Sigmoid colon (tissue), 3 donors: Measurements from ENCODE around the gene ZNF93.

Source experiments
- POLR2A ChIP-seq, 2 donors: fragments of 450-650 bp; IDR thresholded peaks; one replicate each; pipeline ENCODE4 v1.6.1; 2016; ENCODE audit warnings: antibody characterized with exemption in 2 of 2, mild to moderate bottlenecking in 2 of 2, moderate library complexity in 2 of 2
- TF ChIP-seq, protein P1 (sequence below), 4 experiments: fragments of 450-650 bp in 3 of 4; fragments of 200-600 bp in 1 of 4; IDR thresholded peaks; one replicate each; pipeline ENCODE4 v1.5.1; 2016 to 2019; ENCODE audit warnings: antibody characterized with exemption in 4 of 4, mild to moderate bottlenecking in 3 of 4, moderate library complexity in 2 of 4

GRCh38 chr19:19914596-19914995 is 13.8 kb downstream of the ZNF93 start:
- TF ChIP-seq, protein P1, sequence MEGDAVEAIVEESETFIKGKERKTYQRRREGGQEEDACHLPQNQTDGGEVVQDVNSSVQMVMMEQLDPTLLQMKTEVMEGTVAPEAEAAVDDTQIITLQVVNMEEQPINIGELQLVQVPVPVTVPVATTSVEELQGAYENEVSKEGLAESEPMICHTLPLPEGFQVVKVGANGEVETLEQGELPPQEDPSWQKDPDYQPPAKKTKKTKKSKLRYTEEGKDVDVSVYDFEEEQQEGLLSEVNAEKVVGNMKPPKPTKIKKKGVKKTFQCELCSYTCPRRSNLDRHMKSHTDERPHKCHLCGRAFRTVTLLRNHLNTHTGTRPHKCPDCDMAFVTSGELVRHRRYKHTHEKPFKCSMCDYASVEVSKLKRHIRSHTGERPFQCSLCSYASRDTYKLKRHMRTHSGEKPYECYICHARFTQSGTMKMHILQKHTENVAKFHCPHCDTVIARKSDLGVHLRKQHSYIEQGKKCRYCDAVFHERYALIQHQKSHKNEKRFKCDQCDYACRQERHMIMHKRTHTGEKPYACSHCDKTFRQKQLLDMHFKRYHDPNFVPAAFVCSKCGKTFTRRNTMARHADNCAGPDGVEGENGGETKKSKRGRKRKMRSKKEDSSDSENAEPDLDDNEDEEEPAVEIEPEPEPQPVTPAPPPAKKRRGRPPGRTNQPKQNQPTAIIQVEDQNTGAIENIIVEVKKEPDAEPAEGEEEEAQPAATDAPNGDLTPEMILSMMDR (IDR thresholded peaks at IDR 0.05): no peak
- TF ChIP-seq POLR2A (IDR thresholded peaks at IDR 0.05): no peak
